Neural crest cell (in vitro differentiated cells): ENCODE results near the gene NSMCE1. TPM values are rescaled to one million over a fixed set of nuclear protein-coding genes. Genes with fewer than 3 reads are reported as not detected.
"Not testable (repeated sequence)": the region's sequence is repeated elsewhere in the genome, so short reads cannot be mapped to it uniquely, and the experiment has no call there.

Experiments
- DNase-seq: peaks from one replicate; pipeline ENCODE4 v3.0.0; 2021; ENCODE audit warnings: low read depth, mixed read lengths, low spot score
- H3K27ac Mint-ChIP-seq: one replicate; pipeline ENCODE4 v1.8.0; 2021; ENCODE audit warnings: mild to moderate bottlenecking, mixed read lengths; ENCODE audit not compliant: unreplicated experiment
- H3K27me3 Mint-ChIP-seq: 2 replicates; pipeline ENCODE4 v1.8.0; 2021; ENCODE audit warnings: low read depth, mild to moderate bottlenecking, mixed read lengths
- H3K36me3 Mint-ChIP-seq: 2 replicates; pipeline ENCODE4 v1.8.0; 2021; ENCODE audit warnings: low read depth, mild to moderate bottlenecking, mixed read lengths
- H3K4me1 Mint-ChIP-seq: 2 replicates; pipeline ENCODE4 v1.8.0; 2021; ENCODE audit warnings: mixed read lengths
- H3K4me3 Mint-ChIP-seq: one replicate; pipeline ENCODE4 v1.8.0; 2021; ENCODE audit warnings: mild to moderate bottlenecking, mixed read lengths
- H3K9me3 Mint-ChIP-seq: 2 replicates; pipeline ENCODE4 v1.8.0; 2021; ENCODE audit warnings: mixed read lengths
- total RNA-seq: library from RNA; stranded (reverse); gene quantifications from 2 replicates; pipeline ENCODE4 v1.2.1, GENCODE V29; 2021
- TF ChIP-seq, protein P1 (sequence below): fragments of 200-600 bp; sonication (generic); conservative IDR thresholded peaks from 2 replicates; pipeline ENCODE4 v1.5.0; 2021; ENCODE audit warnings: antibody characterized with exemption, mild to moderate bottlenecking

The NSMCE1 gene
- total RNA-seq, 1 donor from 2014 or later: 30.4 TPM

DNA sequence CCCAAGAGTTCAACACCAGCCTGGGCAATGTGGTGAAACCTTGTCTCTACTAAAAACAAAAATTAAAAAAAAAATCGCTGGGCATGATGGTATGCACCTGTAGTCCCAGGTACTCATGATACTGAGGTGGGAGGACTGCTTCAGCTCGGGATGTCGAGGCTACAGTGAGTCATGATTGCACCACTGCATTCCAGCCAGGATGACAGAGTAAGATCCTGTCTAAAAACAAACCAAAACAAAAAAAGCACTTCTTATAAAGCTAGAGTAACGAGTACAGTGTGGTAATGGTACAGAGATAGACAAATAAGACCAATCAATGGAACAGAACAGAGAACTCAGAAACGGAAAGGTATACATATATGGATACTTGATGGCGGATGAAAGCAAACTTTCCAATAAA, 4.4 kb downstream of the NSMCE1 start:
- peaks cover 2% of the 10 kb centered on the region for H3K36me3 Mint-ChIP-seq

DNA sequence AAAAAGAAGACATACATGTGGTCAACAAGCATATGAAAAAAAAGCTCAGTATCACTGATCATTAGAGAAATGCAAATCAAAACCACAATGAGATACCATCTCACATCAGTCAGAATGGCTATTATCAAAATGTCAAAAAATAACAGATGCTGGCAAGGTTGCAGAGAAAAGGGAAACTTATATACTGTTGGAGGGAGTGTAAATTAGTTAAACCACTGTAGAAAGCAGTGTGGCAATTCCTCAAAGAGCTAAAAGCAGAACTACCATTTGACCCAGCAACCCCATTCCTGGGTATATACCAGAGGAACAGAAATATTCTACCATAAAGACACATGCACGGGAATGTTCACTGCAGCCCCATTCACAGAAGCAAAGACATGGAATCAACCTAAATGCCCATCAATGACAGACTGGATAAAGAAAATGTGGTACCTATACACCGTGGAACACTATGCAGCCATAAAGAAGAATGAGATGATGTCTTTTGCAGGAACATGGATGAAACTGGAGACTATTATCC, 5.6 kb downstream of the NSMCE1 start:
- not testable (repeated sequence) for H3K4me3 Mint-ChIP-seq, DNase-seq, H3K9me3 Mint-ChIP-seq, H3K27ac Mint-ChIP-seq, H3K36me3 Mint-ChIP-seq
- peaks cover 16% of the 10 kb centered on the region for H3K27me3 Mint-ChIP-seq
- H3K4me1 Mint-ChIP-seq: peaks cover 18% of the 10 kb centered on the region

More for the DNA sequence above, 4.4 kb downstream of the NSMCE1 start:
- peak overlapping the region; percentile 8 for H3K4me3 Mint-ChIP-seq
- H3K9me3 Mint-ChIP-seq: no peaks in the 10 kb centered on the region
- no peak overlapping the region for H3K27ac Mint-ChIP-seq
- H3K4me1 Mint-ChIP-seq: peaks cover 18% of the 10 kb centered on the region
- peaks cover 16% of the 10 kb centered on the region for H3K27me3 Mint-ChIP-seq
- TF ChIP-seq, protein P1, sequence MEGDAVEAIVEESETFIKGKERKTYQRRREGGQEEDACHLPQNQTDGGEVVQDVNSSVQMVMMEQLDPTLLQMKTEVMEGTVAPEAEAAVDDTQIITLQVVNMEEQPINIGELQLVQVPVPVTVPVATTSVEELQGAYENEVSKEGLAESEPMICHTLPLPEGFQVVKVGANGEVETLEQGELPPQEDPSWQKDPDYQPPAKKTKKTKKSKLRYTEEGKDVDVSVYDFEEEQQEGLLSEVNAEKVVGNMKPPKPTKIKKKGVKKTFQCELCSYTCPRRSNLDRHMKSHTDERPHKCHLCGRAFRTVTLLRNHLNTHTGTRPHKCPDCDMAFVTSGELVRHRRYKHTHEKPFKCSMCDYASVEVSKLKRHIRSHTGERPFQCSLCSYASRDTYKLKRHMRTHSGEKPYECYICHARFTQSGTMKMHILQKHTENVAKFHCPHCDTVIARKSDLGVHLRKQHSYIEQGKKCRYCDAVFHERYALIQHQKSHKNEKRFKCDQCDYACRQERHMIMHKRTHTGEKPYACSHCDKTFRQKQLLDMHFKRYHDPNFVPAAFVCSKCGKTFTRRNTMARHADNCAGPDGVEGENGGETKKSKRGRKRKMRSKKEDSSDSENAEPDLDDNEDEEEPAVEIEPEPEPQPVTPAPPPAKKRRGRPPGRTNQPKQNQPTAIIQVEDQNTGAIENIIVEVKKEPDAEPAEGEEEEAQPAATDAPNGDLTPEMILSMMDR: no peak
- DNase-seq: no peak

DNA sequence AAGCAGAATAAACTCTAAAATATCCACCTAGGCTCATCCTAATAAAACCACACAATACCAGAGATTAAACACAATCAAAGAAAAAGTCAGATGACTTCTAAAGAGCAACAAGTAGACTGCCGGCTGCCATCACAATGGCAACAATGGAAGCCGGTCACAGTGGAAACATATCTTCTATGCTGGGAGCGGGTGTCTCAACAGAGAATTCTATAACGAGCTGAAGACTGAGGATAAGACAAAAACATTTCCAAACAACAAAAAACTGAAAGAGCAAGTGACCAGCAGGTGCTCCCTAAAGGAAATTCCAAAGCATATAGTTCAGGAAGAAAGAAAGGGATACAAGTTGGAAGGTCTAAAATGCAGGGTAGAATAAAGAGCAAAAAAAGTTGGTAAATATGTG, 8.9 kb downstream of the NSMCE1 start:
- H3K36me3 Mint-ChIP-seq: peaks cover 2% of the 10 kb centered on the region
- DNase-seq: no peak
- H3K27ac Mint-ChIP-seq: peak overlapping the region; percentile 2
- no peaks in the 10 kb centered on the region for H3K9me3 Mint-ChIP-seq
- peaks cover 16% of the 10 kb centered on the region for H3K4me1 Mint-ChIP-seq
- H3K27me3 Mint-ChIP-seq: peaks cover 9% of the 10 kb centered on the region
- H3K4me3 Mint-ChIP-seq: no peak overlapping the region
- TF ChIP-seq, protein P1: no peak

DNA sequence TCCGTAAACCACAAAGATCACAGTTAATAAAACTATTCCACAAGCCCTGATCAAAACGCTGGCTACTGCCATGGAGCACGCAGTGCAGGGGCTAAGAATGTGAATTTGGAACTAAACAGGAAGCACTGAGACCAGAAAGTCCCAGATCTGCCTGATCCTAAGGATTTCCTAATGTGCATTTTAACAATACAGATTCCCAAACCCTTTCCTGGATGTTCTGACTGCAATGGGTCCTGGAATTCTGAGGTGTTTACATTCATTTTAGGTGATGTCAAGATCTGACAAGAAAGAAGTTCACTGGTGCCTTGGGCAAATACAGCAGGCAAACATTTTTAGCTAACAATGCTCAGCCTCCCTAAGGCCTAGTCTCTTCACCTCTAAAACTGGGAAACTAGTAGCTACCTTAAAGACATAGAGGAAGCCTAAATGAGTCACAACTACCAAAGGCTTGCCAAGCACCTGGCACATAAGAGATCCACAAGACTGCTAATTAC, 10.3 kb downstream of the NSMCE1 start:
- no peak overlapping the region for H3K27ac Mint-ChIP-seq
- H3K4me1 Mint-ChIP-seq: peaks cover 20% of the 10 kb centered on the region
- H3K4me3 Mint-ChIP-seq: no peak overlapping the region
- H3K9me3 Mint-ChIP-seq: no peaks in the 10 kb centered on the region
- DNase-seq: no peak
- H3K27me3 Mint-ChIP-seq: peaks cover 6% of the 10 kb centered on the region
- peaks cover 1% of the 10 kb centered on the region for H3K36me3 Mint-ChIP-seq
- TF ChIP-seq, protein P1: no peak

DNA sequence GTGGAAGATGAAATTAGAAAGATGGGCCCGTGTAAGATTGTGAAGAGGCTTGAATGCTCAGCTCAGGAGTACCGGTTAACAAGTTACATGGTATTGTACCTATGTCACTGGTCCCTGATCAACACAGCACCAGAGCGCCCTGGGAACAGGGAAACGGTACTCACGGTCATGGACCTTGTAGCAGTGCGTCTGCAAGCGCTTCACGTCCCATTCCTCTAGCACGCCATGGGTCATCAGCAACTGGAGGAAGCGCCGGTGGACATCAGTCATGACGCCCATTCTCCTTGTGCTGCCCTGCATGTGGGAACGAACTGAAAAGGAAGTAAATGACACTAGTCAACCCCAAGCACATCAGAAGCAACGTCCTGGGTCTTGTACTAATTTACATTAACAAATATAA, 11.3 kb downstream of the NSMCE1 start:
- peaks cover 20% of the 10 kb centered on the region for H3K4me1 Mint-ChIP-seq
- TF ChIP-seq, protein P1: no peak
- H3K4me3 Mint-ChIP-seq: no peak overlapping the region
- H3K27ac Mint-ChIP-seq: no peak overlapping the region
- H3K27me3 Mint-ChIP-seq: no peaks in the 10 kb centered on the region
- no peak for DNase-seq
- no peaks in the 10 kb centered on the region for H3K36me3 Mint-ChIP-seq
- no peaks in the 10 kb centered on the region for H3K9me3 Mint-ChIP-seq

DNA sequence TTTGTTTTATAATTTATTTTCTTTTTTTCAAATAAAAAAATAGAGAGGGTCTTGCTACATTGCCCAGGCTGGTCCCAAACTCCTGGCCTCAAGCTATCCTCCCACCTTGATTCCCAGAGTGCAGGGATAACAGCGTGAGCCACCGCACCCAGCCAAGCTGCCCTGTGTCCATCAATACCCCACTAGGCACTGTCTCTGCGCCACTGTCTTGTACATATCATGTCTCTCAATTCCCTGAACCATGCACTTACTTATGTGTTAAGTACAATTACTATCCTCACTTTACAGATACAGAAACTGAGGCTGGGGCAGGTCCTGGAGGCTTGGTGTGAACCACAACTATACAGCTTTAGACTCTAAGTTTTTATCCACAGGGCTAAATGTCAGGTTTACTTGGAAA, 11.7 kb downstream of the NSMCE1 start:
- no peak for DNase-seq
- H3K9me3 Mint-ChIP-seq: no peaks in the 10 kb centered on the region
- TF ChIP-seq, protein P1: no peak
- no peaks in the 10 kb centered on the region for H3K27me3 Mint-ChIP-seq
- H3K36me3 Mint-ChIP-seq: no peaks in the 10 kb centered on the region
- no peak overlapping the region for H3K4me3 Mint-ChIP-seq
- H3K4me1 Mint-ChIP-seq: peaks cover 20% of the 10 kb centered on the region
- no peak overlapping the region for H3K27ac Mint-ChIP-seq
